Naive thymus-derived CD4-positive, alpha-beta T cell (primary cell): ENCODE results near the gene GLS. TPM values are rescaled to one million over a fixed set of nuclear protein-coding genes. Genes with fewer than 3 reads are reported as not detected.

Experiments used
- ATAC-seq: fragments of 150-1000 bp; cut with Tn5 transposase; 2 replicates; pipeline ENCODE4 v1.10.0; 2021; ENCODE audit warnings: mild to moderate bottlenecking, moderate library complexity
- CTCF ChIA-PET: fragments of 350-600 bp; sonication (Branson Sonifier 250); formaldehyde crosslinking; loops from one replicate; lab custom pipeline; 2021; ENCODE audit warnings: antibody characterized with exemption; lab: Charles Lee
- POLR2A ChIA-PET: fragments of 350-600 bp; sonication (Branson Sonifier 250); formaldehyde crosslinking; loops from one replicate; lab custom pipeline; 2021; ENCODE audit warnings: antibody characterized with exemption, inconsistent platforms; lab: Charles Lee
- DNase-seq, 9 donors: peaks; one replicate each; pipeline versions ENCODE4 v3.0.0 to v3.0.0-alpha.2; 2020 to 2022; ENCODE audit warnings: mixed read lengths in 1 of 9
- H3K27ac ChIP-seq: one replicate; pipeline ENCODE4 v1.7.0; 2013; ENCODE audit warnings: mild to moderate bottlenecking, low read depth, low read length, moderate library complexity
- H3K27me3 ChIP-seq, 2 donors: one replicate each; pipeline ENCODE4 v1.7.0; 2013; ENCODE audit warnings: low read length in 2 of 2, mild to moderate bottlenecking in 2 of 2, moderate library complexity in 2 of 2; ENCODE audit not compliant: control insufficient read depth in 2 of 2, insufficient read depth in 2 of 2
- H3K36me3 ChIP-seq, 3 experiments: 1 replicate in 2 of 3; 2 replicates in 1 of 3; pipeline ENCODE4 v1.7.0; 2013; ENCODE audit warnings: low read length in 3 of 3, mild to moderate bottlenecking in 3 of 3, moderate library complexity in 1 of 3; ENCODE audit not compliant: insufficient read depth in 3 of 3, control insufficient read depth in 2 of 3
- H3K4me1 ChIP-seq, 2 donors: one replicate each; pipeline ENCODE4 v1.7.0; 2013; ENCODE audit warnings: low read length in 2 of 2, mild to moderate bottlenecking in 2 of 2, moderate library complexity in 1 of 2; ENCODE audit not compliant: control insufficient read depth in 2 of 2, insufficient read depth in 2 of 2
- H3K4me3 ChIP-seq: 2 replicates; pipeline ENCODE4 v1.7.0; 2013; ENCODE audit warnings: mild to moderate bottlenecking, low read length
- H3K9me3 ChIP-seq, 3 experiments: 1 replicate in 2 of 3; 2 replicates in 1 of 3; pipeline ENCODE4 v1.7.0; 2013; ENCODE audit warnings: low read length in 3 of 3; ENCODE audit not compliant: control insufficient read depth in 2 of 3
- H3K27ac Mint-ChIP-seq, 9 donors: one replicate each; pipeline ENCODE4 v1.8.0; 2020 to 2022; ENCODE audit warnings: mixed read lengths in 9 of 9, mild to moderate bottlenecking in 8 of 9, moderate library complexity in 5 of 9, inconsistent platforms in 2 of 9
- H3K27me3 Mint-ChIP-seq, 5 donors: one replicate each; pipeline ENCODE4 v1.8.0; 2021 to 2022; ENCODE audit warnings: mixed read lengths in 5 of 5, mild to moderate bottlenecking in 1 of 5
- H3K36me3 Mint-ChIP-seq, 5 donors: one replicate each; pipeline ENCODE4 v1.8.0; 2020 to 2022; ENCODE audit warnings: mixed read lengths in 5 of 5, mild to moderate bottlenecking in 3 of 5, inconsistent platforms in 1 of 5
- H3K4me1 Mint-ChIP-seq, 7 donors: one replicate each; pipeline ENCODE4 v1.8.0; 2020 to 2022; ENCODE audit warnings: mixed read lengths in 7 of 7, mild to moderate bottlenecking in 3 of 7, inconsistent platforms in 1 of 7
- H3K4me3 Mint-ChIP-seq, 10 donors: one replicate each; pipeline ENCODE4 v1.8.0; 2020 to 2022; ENCODE audit warnings: mild to moderate bottlenecking in 10 of 10, mixed read lengths in 10 of 10, moderate library complexity in 6 of 10, inconsistent platforms in 2 of 10
- H3K9me3 Mint-ChIP-seq, 11 donors: one replicate each; pipeline ENCODE4 v1.8.0; 2020 to 2022; ENCODE audit warnings: mixed read lengths in 11 of 11, mild to moderate bottlenecking in 4 of 11, inconsistent platforms in 1 of 11, moderate library complexity in 1 of 11
- intact Hi-C, 2 donors: fragments of 100-400 bp; cut with micrococcal nuclease; formaldehyde crosslinking; loops; one replicate each; pipeline ENCODE4 v1.15.1; 2023
- polyA plus RNA-seq, 2 donors: library from polyadenylated mRNA; unstranded; fragments of 300-500 nt; fragmentation: Illumina TruSeq; gene quantifications; one replicate each; pipeline ENCODE4 v1.2.3, GENCODE V29; 2021
- total RNA-seq, 6 experiments: library from RNA in 5 of 6; stranded (reverse) in 5 of 6; gene quantifications; 1 replicate in 5 of 6; 2 replicates in 1 of 6; pipeline ENCODE4 v1.2.3 and lab custom pipeline; 2021 to 2026

Gene GLS
- total and polyA plus RNA-seq, 7 experiments from 2014 or later: 34.6 to 234 (median 189) TPM

GRCh38 chr2:190933361-190933760, 52.7 kb downstream of the GLS start:
- Histone ChIP-seq H3K36me3 (peaks cover 4 to 26% (median 16%) of the 10 kb centered on the region in 3 experiments), H3K27me3 (no peaks in the 10 kb centered on the region), H3K4me3 (no peak overlapping the region), H3K27ac (no peak overlapping the region), H3K9me3 (no peaks in the 10 kb centered on the region), H3K4me1 (peaks cover 0 to 8% of the 10 kb centered on the region in 2 donors)
- Mint-ChIP-seq H3K27ac (no peak overlapping the region), H3K9me3 (no peaks in the 10 kb centered on the region), H3K36me3 (peaks cover 3 to 21% (median 17%) of the 10 kb centered on the region in 5 donors), H3K27me3 (no peaks in the 10 kb centered on the region), H3K4me3 (no peak overlapping the region), H3K4me1 (peaks cover 0 to 46% (median 9%) of the 10 kb centered on the region in 7 donors)
- DNase-seq (no peak), ATAC-seq (no peak)
- CTCF ChIA-PET: interaction anchor here (1.0 kb wide), 1 partner anchor 14 kb away, joined by 3 read pairs; no protein-coding TSS in a partner anchor
- intact Hi-C loops: loop anchor here in 1 of 2 donors (2.0 kb wide), 1 partner anchor 13 kb away; no protein-coding TSS in a partner anchor
- POLR2A ChIA-PET: interaction anchor here (0.7 kb wide), 1 partner anchor 57 kb away, joined by 3 read pairs; no protein-coding TSS in a partner anchor

GRCh38 chr2:190935054-190935453, 54.4 kb downstream of the GLS start:
- H3K9me3 ChIP-seq: no peaks in the 10 kb centered on the region
- intact Hi-C loops: loop anchor here in 1 of 2 donors (5.0 kb wide), 1 partner anchor 33 kb away; no protein-coding TSS in a partner anchor
- CTCF ChIA-PET: interaction anchor here (1.1 kb wide), 2 partner anchors 13 to 42 kb away, joined by 3 to 4 read pairs; no protein-coding TSS in a partner anchor
- no peaks in the 10 kb centered on the region for H3K27me3 Mint-ChIP-seq
- H3K4me3 Mint-ChIP-seq: no peak overlapping the region
- H3K36me3 Mint-ChIP-seq: peaks cover 0 to 19% (median 14%) of the 10 kb centered on the region in 5 donors
- H3K27me3 ChIP-seq: no peaks in the 10 kb centered on the region
- peaks cover 0 to 46% (median 19%) of the 10 kb centered on the region in 7 donors for H3K4me1 Mint-ChIP-seq
- H3K27ac Mint-ChIP-seq: peak overlapping the region in 3 of 9 donors; percentile 32 to 73 (median 51)
- no peaks in the 10 kb centered on the region for H3K9me3 Mint-ChIP-seq
- H3K4me1 ChIP-seq: peaks cover 0 to 8% of the 10 kb centered on the region in 2 donors
- no peak overlapping the region for H3K27ac ChIP-seq
- DNase-seq (no peak), ATAC-seq (no peak)
- POLR2A ChIA-PET: no interaction called here
- H3K36me3 ChIP-seq: peaks cover 4 to 20% (median 15%) of the 10 kb centered on the region in 3 experiments
- H3K4me3 ChIP-seq: no peak overlapping the region

- Histone ChIP-seq H3K9me3 (no peaks in the 10 kb centered on the region), H3K27ac (no peak overlapping the region), H3K4me3 (no peak overlapping the region), H3K36me3 (peaks cover 0 to under 1% (median 0%) of the 10 kb centered on the region in 3 experiments), H3K27me3 (no peaks in the 10 kb centered on the region), H3K4me1 (peaks cover 0 to 8% of the 10 kb centered on the region in 2 donors)
- Mint-ChIP-seq H3K4me3 (no peak overlapping the region), H3K27me3 (no peaks in the 10 kb centered on the region), H3K36me3 (peaks cover 0 to 6% (median 3%) of the 10 kb centered on the region in 5 donors), H3K9me3 (no peaks in the 10 kb centered on the region), H3K27ac (peak overlapping the region in 6 of 9 donors; percentile 22 to 80 (median 74)), H3K4me1 (peaks cover 0 to 35% (median 24%) of the 10 kb centered on the region in 7 donors)
- POLR2A ChIA-PET: interaction anchor here (1.3 kb wide), 1 partner anchor 75 kb away, joined by 3 read pairs; the partner anchor contains the start of gene STAT1
- no peak for DNase-seq
- intact Hi-C loops: loop anchor here in 1 of 2 donors (5.0 kb wide), 1 partner anchor 37 kb away; no protein-coding TSS in a partner anchor
- no peak for ATAC-seq
- CTCF ChIA-PET: no interaction called here
These were observed 58.2 kb downstream of the GLS start for GRCh38 chr2:190938771-190939335.

GRCh38 chr2:190940454-190940853, 59.8 kb downstream of the GLS start:
- H3K36me3 ChIP-seq: no peaks in the 10 kb centered on the region
- H3K27me3 ChIP-seq: no peaks in the 10 kb centered on the region
- Mint-ChIP-seq H3K27ac (peak overlapping the region in 2 of 9 donors; percentile 20 to 25), H3K9me3 (no peaks in the 10 kb centered on the region), H3K4me3 (no peak overlapping the region), H3K4me1 (peaks cover 0 to 33% (median 21%) of the 10 kb centered on the region in 7 donors), H3K36me3 (peaks cover 0 to 8% (median 3%) of the 10 kb centered on the region in 5 donors), H3K27me3 (no peaks in the 10 kb centered on the region)
- ChIA-PET CTCF (interaction anchor here (0.8 kb wide), 1 partner anchor 77 kb away, joined by 3 read pairs; no protein-coding TSS in a partner anchor), POLR2A (no interaction called here)
- H3K27ac ChIP-seq: no peak overlapping the region
- intact Hi-C loops: loop anchor here in 1 of 2 donors (1.0 kb wide), 1 partner anchor 8 kb away; no protein-coding TSS in a partner anchor
- H3K4me3 ChIP-seq: no peak overlapping the region
- peaks cover 0 to 8% of the 10 kb centered on the region in 2 donors for H3K4me1 ChIP-seq
- ATAC-seq (no peak), DNase-seq (no peak)
- no peaks in the 10 kb centered on the region for H3K9me3 ChIP-seq

- Mint-ChIP-seq H3K9me3 (no peaks in the 10 kb centered on the region), H3K4me3 (no peak overlapping the region), H3K27ac (no peak overlapping the region), H3K27me3 (no peaks in the 10 kb centered on the region), H3K36me3 (peaks cover 0 to 6% (median 0%) of the 10 kb centered on the region in 5 donors), H3K4me1 (peaks cover 3 to 31% (median 11%) of the 10 kb centered on the region in 7 donors)
- Histone ChIP-seq H3K4me3 (no peak overlapping the region), H3K9me3 (no peaks in the 10 kb centered on the region), H3K27me3 (no peaks in the 10 kb centered on the region), H3K27ac (no peak overlapping the region), H3K4me1 (peaks cover 0 to 3% of the 10 kb centered on the region in 2 donors), H3K36me3 (no peaks in the 10 kb centered on the region)
- intact Hi-C loops: no loop called here
- CTCF ChIA-PET: no interaction called here
- no peak for DNase-seq
- ATAC-seq: no peak
- POLR2A ChIA-PET: no interaction called here
These were observed 61.0 kb downstream of the GLS start for GRCh38 chr2:190941571-190941970.

GRCh38 chr2:190942697-190943096, 62.1 kb downstream of the GLS start:
- Mint-ChIP-seq H3K4me3 (no peak overlapping the region), H3K9me3 (no peaks in the 10 kb centered on the region), H3K27ac (no peak overlapping the region), H3K27me3 (no peaks in the 10 kb centered on the region), H3K4me1 (peaks cover 5 to 33% (median 11%) of the 10 kb centered on the region in 7 donors), H3K36me3 (peaks cover 0 to 6% (median 0%) of the 10 kb centered on the region in 5 donors)
- H3K36me3 ChIP-seq: no peaks in the 10 kb centered on the region
- ChIA-PET POLR2A (no interaction called here), CTCF (no interaction called here)
- intact Hi-C loops: no loop called here
- H3K27me3 ChIP-seq: no peaks in the 10 kb centered on the region
- DNase-seq (no peak), ATAC-seq (no peak)
- no peak overlapping the region for H3K27ac ChIP-seq
- peaks cover 4 to 8% of the 10 kb centered on the region in 2 donors for H3K4me1 ChIP-seq
- H3K9me3 ChIP-seq: no peaks in the 10 kb centered on the region
- H3K4me3 ChIP-seq: no peak overlapping the region
